HUDEP-2 (cell line): ENCODE measurements around the gene LYG2.
"Not testable (repeated sequence)": the region's sequence is repeated elsewhere in the genome, so short reads cannot be mapped to it uniquely, and the experiment has no call there.

Source experiments
- DNase-seq, 76 experiments: peaks; one replicate each; lab custom pipeline; 2025; ENCODE audit not compliant: unreplicated experiment in 76 of 76; lab: John Stamatoyannopoulos, UW

LYG2 gene

DNA sequence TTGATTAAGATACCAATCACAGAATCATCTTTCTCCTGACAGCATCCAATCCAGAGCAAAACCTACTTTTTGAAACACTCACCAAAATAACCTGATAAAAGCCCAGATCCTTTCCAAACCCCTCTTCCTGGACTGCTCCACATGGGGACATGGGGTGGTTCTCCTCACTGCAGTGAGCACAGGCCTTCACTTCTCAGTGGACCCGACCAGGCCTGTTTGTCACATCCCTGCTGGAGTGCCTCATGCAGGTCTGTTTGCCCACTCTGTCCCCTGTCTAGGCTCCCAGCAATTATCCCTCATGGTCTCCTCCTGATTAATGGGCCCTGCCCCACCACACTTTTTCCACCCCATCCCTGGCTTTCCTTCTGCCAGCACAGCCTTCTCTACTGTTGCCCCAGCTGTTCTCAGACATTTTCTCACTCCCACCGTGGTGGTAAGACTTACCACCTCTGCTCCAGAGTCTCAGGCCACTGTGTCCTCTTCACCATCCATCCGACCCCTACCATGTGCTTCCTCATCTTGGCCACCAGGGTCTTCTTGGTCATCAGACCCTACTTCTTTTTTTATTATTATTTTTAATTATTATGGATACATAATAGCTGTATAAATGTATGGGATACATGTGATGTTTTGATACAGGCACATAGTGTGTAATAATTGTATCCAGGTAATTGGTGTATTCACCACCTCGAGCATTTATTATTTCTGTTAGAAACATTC lies 53.3 kb downstream of the LYG2 start:
- DNase-seq = no peak

DNA sequence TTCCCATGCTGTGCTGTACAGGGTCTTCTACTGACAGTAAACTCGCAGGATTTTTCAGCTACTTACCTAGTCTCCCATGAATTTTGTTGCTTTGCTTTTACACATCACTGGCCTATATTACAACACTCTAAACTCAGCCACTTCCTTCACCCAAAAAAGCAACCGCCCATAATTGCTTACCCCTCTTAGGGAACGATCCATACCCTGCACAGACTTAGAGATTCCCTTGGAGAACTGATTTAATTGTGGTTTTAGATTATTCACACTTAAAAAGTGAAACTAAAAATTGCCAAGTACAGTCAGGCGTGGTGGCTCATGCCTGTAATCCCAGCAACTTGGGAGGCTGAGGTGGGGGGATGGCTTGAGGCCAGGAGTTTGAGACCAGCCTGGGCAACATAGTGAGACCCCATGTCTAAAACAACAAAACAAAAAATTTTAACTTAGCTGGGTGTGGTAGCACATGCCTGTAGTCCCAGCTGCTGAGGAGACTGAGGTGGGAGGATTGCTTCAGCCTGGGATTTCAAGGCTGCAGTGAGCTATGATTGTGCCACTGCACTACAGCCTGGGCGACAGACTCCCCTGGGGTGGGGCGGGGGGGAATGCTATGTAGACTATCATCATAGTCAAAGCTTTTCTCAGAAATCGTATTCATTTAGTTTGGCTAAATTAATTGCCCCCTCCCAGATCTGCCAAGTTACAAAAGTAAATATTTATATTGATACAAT lies 55.2 kb downstream of the LYG2 start:
- no peak for DNase-seq

DNA sequence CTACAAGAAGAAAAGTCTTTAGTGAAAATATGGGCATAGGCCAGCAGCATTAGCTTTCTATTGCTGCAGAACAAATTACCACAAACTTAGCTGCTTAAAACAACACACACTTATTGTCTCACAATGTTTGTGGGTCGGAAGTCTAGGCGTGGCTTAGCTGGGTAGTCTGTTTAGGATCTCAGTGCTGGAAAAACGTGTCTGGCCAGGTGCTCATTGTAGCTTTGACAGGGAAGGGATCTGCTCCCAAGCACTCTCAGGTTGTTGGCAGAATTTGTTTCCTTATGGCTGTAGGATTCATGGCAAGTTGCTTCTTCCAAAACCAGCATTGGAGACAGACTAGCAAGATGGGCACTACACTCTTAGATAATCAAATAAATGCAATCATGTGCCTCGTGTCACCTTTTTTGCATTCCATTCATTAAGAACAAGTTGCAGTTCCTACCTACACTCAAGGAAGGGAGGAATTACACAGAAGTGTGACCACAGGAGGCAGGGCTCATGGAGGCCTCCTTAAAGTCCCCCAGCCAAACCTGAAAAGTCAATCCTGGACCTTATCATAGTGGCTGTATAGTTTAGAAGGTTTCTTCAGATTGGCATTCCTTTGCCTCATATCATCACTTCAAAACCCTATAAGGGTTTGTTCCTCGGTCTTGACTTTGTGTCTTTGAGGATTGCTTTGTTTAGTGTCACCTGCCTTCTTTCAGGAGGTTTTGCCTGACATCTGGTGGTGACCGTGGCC lies 57.2 kb downstream of the LYG2 start:
- DNase-seq = no peak

DNA sequence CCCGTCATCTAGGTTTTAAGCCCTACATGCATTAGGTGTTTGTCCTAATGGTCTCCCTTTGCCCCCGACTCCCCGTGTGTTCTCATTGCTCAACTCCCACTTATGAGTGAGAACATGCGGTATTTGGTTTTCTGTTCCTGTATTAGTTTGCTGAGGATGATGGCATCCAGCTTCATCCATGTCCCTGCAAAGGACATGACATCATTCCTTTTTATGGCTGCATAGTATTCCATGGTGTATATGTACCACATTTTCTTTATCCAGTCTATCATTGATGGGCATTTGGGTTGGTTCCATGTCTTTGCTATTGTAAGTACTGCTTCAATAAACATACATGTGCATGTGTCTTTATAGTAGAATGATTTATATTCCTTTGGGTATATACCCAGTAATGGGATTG lies 63.1 kb downstream of the LYG2 start:
- not testable (repeated sequence) for DNase-seq
